Measurements from ENCODE around the gene IRF8. TPM values are rescaled to one million over a fixed set of nuclear protein-coding genes. Genes with fewer than 3 reads are reported as not detected.

The IRF8 gene
- total and polyA plus RNA-seq, 2 donors from 2014 or later = 2.9 to 33.3 TPM

- H3K4me1 ChIP-seq (ENCODE audit: control insufficient read depth in 2 of 3, insufficient read depth in 2 of 3, low read depth in 1 of 3, low read length in 3 of 3) = peaks cover 0 to 14% (median 7%) of the 10 kb centered on the region in 3 donors
- H3K27me3 ChIP-seq (ENCODE audit: control insufficient read depth, insufficient read depth, low read length) = no peaks in the 10 kb centered on the region
- no peak overlapping the region for H3K4me3 ChIP-seq (ENCODE audit: low read length in 3 of 3)
- H3K9me3 ChIP-seq (ENCODE audit: control insufficient read depth in 2 of 3, insufficient read depth in 1 of 3, low read length in 3 of 3) = no peaks in the 10 kb centered on the region
- FAIRE-seq (no peak), DNase-seq (peak in 1 of 5 donors; percentile 84)
- H3K27ac ChIP-seq (ENCODE audit: low read depth in 2 of 2, low read length in 2 of 2) = peak overlapping the region in 1 of 2 donors; percentile 23
- no peak overlapping the region for H3K9ac ChIP-seq (ENCODE audit: low read length in 3 of 3)
- TF ChIP-seq CTCF (IDR thresholded peaks at IDR 0.05; ENCODE audit: borderline replicate concordance, extremely low read depth, insufficient read depth) = no peak
- H3K36me3 ChIP-seq (ENCODE audit: control insufficient read depth in 2 of 3, insufficient read depth in 3 of 3, low read length in 3 of 3) = peaks cover 0 to 9% (median 0%) of the 10 kb centered on the region in 3 donors
- intact Hi-C loops (cut with DNase I) = no loop called here
These were observed 13.4 kb downstream of the IRF8 start for GRCh38 chr16:85912211-85912974.

- peaks cover 0 to 9% (median 0%) of the 10 kb centered on the region in 3 donors for H3K36me3 ChIP-seq (ENCODE audit: control insufficient read depth in 2 of 3, insufficient read depth in 3 of 3, low read length in 3 of 3)
- no peak overlapping the region for H3K4me3 ChIP-seq (ENCODE audit: low read length in 3 of 3)
- no peak overlapping the region for H3K9ac ChIP-seq (ENCODE audit: low read length in 3 of 3)
- peaks cover 0 to 14% (median 7%) of the 10 kb centered on the region in 3 donors for H3K4me1 ChIP-seq (ENCODE audit: control insufficient read depth in 2 of 3, insufficient read depth in 2 of 3, low read depth in 1 of 3, low read length in 3 of 3)
- peak in 1 of 5 donors; percentile 49 for DNase-seq
- intact Hi-C loops (cut with DNase I) = no loop called here
- no peak for TF ChIP-seq CTCF (IDR thresholded peaks at IDR 0.05; ENCODE audit: borderline replicate concordance, extremely low read depth, insufficient read depth)
- H3K27ac ChIP-seq (ENCODE audit: low read depth in 2 of 2, low read length in 2 of 2) = no peak overlapping the region
- H3K27me3 ChIP-seq (ENCODE audit: control insufficient read depth, insufficient read depth, low read length) = no peaks in the 10 kb centered on the region
- FAIRE-seq = no peak
- H3K9me3 ChIP-seq (ENCODE audit: control insufficient read depth in 2 of 3, insufficient read depth in 1 of 3, low read length in 3 of 3) = no peaks in the 10 kb centered on the region
These were observed 14.2 kb downstream of the IRF8 start for GRCh38 chr16:85913141-85913601.

- intact Hi-C loops (cut with DNase I) = no loop called here
- H3K27me3 ChIP-seq (ENCODE audit: control insufficient read depth, insufficient read depth, low read length) = no peaks in the 10 kb centered on the region
- H3K27ac ChIP-seq (ENCODE audit: low read depth in 2 of 2, low read length in 2 of 2) = no peak overlapping the region
- H3K4me1 ChIP-seq (ENCODE audit: control insufficient read depth in 2 of 3, insufficient read depth in 2 of 3, low read depth in 1 of 3, low read length in 3 of 3) = peaks cover 0 to 14% (median 7%) of the 10 kb centered on the region in 3 donors
- FAIRE-seq (no peak), DNase-seq (peak in 1 of 5 donors; percentile 68)
- H3K9me3 ChIP-seq (ENCODE audit: control insufficient read depth in 2 of 3, insufficient read depth in 1 of 3, low read length in 3 of 3) = no peaks in the 10 kb centered on the region
- H3K9ac ChIP-seq (ENCODE audit: low read length in 3 of 3) = no peak overlapping the region
- TF ChIP-seq CTCF (IDR thresholded peaks at IDR 0.05; ENCODE audit: borderline replicate concordance, extremely low read depth, insufficient read depth) = no peak
- H3K4me3 ChIP-seq (ENCODE audit: low read length in 3 of 3) = no peak overlapping the region
- H3K36me3 ChIP-seq (ENCODE audit: control insufficient read depth in 2 of 3, insufficient read depth in 3 of 3, low read length in 3 of 3) = peaks cover 0 to 12% (median 0%) of the 10 kb centered on the region in 3 donors
These were observed 14.9 kb downstream of the IRF8 start for GRCh38 chr16:85913688-85914422.

All from kidney (tissue), 14 donors.